ENCODE measurements around the gene DYNLT5.

The DYNLT5 gene

DNA sequence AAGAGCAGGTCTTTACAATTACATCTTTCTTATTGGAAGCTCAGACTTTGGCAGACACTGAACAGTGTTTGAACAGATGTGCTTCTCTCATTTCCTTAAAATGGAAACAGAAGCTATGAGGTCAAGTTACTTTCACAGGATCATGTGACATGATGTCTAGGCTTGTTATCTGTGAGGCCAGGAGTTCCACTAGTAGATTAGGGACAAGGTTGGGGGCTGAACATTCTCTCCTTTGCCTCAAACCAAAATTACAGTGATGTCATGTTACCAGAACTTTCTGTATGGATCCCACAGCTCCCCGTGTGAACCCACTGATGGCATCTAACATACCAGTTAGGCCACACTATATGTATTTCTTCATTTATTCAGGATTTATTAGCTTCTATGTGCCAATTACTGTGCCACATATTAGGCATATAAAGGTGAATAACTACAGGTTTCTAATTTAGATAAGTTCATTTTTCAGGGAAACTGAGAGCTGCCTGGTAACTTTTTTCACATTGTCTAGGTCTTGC lies 6.0 kb downstream of the DYNLT5 start:
- no peaks in the 10 kb centered on the region for H3K36me3 ChIP-seq (replicated peaks; ENCODE audit: insufficient read depth, low read length)
- no peaks in the 10 kb centered on the region for H3K27me3 ChIP-seq (replicated peaks; ENCODE audit: insufficient read depth, low read length)
- peak overlapping the region; percentile 84 for H3K27ac ChIP-seq (ENCODE audit: low read length)
- no peak overlapping the region for H2AFZ ChIP-seq (ENCODE audit: low read length)
- DNase-seq = peak; percentile 94
- peak overlapping the region; percentile 44 for H3K9ac ChIP-seq (ENCODE audit: low read length)
- TF ChIP-seq EZH2phosphoT487 (IDR thresholded peaks at IDR 0.05; ENCODE audit: low read length) (no peak), CTCF (IDR thresholded peaks at IDR 0.05; ENCODE audit: low read length) (no peak), EZH2 (optimal IDR thresholded peaks at IDR 0.05; ENCODE audit: low read depth, low read length) (no peak)
- peak overlapping the region; percentile 40 for H3K4me3 ChIP-seq (ENCODE audit: low read length)
- H3K9me2 ChIP-seq (replicated peaks; ENCODE audit: insufficient read depth, low read length) = no peaks in the 10 kb centered on the region
- H3K4me1 ChIP-seq (ENCODE audit: low read length) = peaks cover 53% of the 10 kb centered on the region
- H3F3A ChIP-seq (ENCODE audit: insufficient read depth, low read length) = peaks cover 43% of the 10 kb centered on the region
- peak overlapping the region; percentile 66 for H3K4me2 ChIP-seq (ENCODE audit: low read depth, low read length)
- no peaks in the 10 kb centered on the region for H3K79me2 ChIP-seq (ENCODE audit: low read length)
- no peaks in the 10 kb centered on the region for H3K9me3 ChIP-seq (replicated peaks; ENCODE audit: insufficient read depth, low read length)
- H4K20me1 ChIP-seq (ENCODE audit: insufficient read depth, low read length) = no peaks in the 10 kb centered on the region

GRCh38 chr1:66760506-66760905 lies 8.2 kb downstream of the DYNLT5 start:
- Histone ChIP-seq H3K27ac (ENCODE audit: low read length) (peak overlapping the region; percentile 66), H3K4me2 (ENCODE audit: low read depth, low read length) (peak overlapping the region; percentile 15; the same call in 1 of the 2 replicates), H3K27me3 (replicated peaks; ENCODE audit: insufficient read depth, low read length) (no peaks in the 10 kb centered on the region)

DNA sequence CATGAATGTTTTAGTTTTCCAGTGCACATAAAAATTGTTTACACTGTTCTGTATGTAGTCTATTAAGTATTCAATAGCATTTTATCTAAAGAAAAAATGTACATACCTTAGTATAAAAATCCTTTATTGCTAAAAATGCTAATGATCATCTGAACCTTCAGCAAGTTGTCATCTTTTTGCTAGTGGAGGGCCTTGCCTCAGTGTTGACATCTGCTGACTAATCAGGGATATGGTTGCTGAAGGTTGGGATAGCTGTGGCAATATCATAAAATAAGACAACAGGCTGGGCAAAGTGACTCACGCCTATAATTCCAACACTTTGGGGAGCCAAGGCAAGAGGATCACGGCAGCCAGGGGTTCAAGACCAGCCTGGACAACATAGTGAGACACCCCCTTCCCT lies 9.0 kb downstream of the DYNLT5 start:
- peak overlapping the region; percentile 66; the same call in 1 of the 2 replicates for H3K27ac ChIP-seq (ENCODE audit: low read length)
- H3K9me2 ChIP-seq (replicated peaks; ENCODE audit: insufficient read depth, low read length) = no peaks in the 10 kb centered on the region
- TF ChIP-seq CTCF (IDR thresholded peaks at IDR 0.05; ENCODE audit: low read length) (peak; percentile 11; the same call in 1 of the 2 replicates), EZH2phosphoT487 (IDR thresholded peaks at IDR 0.05; ENCODE audit: low read length) (no peak)
- H3K4me3 ChIP-seq (ENCODE audit: low read length) = no peak overlapping the region
- no peaks in the 10 kb centered on the region for H3K9me3 ChIP-seq (replicated peaks; ENCODE audit: insufficient read depth, low read length)
- no peaks in the 10 kb centered on the region for H4K20me1 ChIP-seq (ENCODE audit: insufficient read depth, low read length)
- H3F3A ChIP-seq (ENCODE audit: insufficient read depth, low read length) = peaks cover 46% of the 10 kb centered on the region
- H2AFZ ChIP-seq (ENCODE audit: low read length) = no peak overlapping the region
- DNase-seq = no peak
- peaks cover 61% of the 10 kb centered on the region for H3K4me1 ChIP-seq (ENCODE audit: low read length)
- H3K27me3 ChIP-seq (replicated peaks; ENCODE audit: insufficient read depth, low read length) = no peaks in the 10 kb centered on the region
- no peaks in the 10 kb centered on the region for H3K79me2 ChIP-seq (ENCODE audit: low read length)
- H3K36me3 ChIP-seq (replicated peaks; ENCODE audit: insufficient read depth, low read length) = no peaks in the 10 kb centered on the region
- no peak overlapping the region for H3K9ac ChIP-seq (ENCODE audit: low read length)
- H3K4me2 ChIP-seq (ENCODE audit: low read depth, low read length) = 0 out of 2 replicates have a peak overlapping the region, but pooled peaks have one; percentile 15

More at GRCh38 chr1:66760506-66760905, 8.2 kb downstream of the DYNLT5 start:
- Histone ChIP-seq H3K4me3 (ENCODE audit: low read length) (no peak overlapping the region), H3F3A (ENCODE audit: insufficient read depth, low read length) (peaks cover 46% of the 10 kb centered on the region), H3K4me1 (ENCODE audit: low read length) (peaks cover 62% of the 10 kb centered on the region), H3K79me2 (ENCODE audit: low read length) (no peaks in the 10 kb centered on the region), H3K36me3 (replicated peaks; ENCODE audit: insufficient read depth, low read length) (no peaks in the 10 kb centered on the region), H2AFZ (ENCODE audit: low read length) (no peak overlapping the region), H4K20me1 (ENCODE audit: insufficient read depth, low read length) (no peaks in the 10 kb centered on the region), H3K9me2 (replicated peaks; ENCODE audit: insufficient read depth, low read length) (no peaks in the 10 kb centered on the region), H3K9ac (ENCODE audit: low read length) (0 out of 2 replicates have a peak overlapping the region, but pooled peaks have one; percentile 3), H3K9me3 (replicated peaks; ENCODE audit: insufficient read depth, low read length) (no peaks in the 10 kb centered on the region)
- TF ChIP-seq EZH2phosphoT487 (IDR thresholded peaks at IDR 0.05; ENCODE audit: low read length) = no peak
- no peak for TF ChIP-seq CTCF (IDR thresholded peaks at IDR 0.05; ENCODE audit: low read length)
- TF ChIP-seq EZH2 (optimal IDR thresholded peaks at IDR 0.05; ENCODE audit: low read depth, low read length) = no peak
- DNase-seq = peak; percentile 79

Measured in MM.1S (cell line).